HL-60 (cell line): ENCODE results near the gene DDX17.

Experiments
- DNase-seq, 2 experiments: peaks; one replicate each; pipeline ENCODE4 v3.0.0-alpha.2; 2010 to 2020; ENCODE audit warnings: low read depth in 1 of 2, low spot score in 1 of 2
- H3K27ac ChIP-seq: fragments of 250-450 bp; sonication (Bioruptor Pico); replicated peaks from 2 replicates; pipeline ENCODE4 v1.5.1; 2020; ENCODE audit warnings: mild to moderate bottlenecking, moderate library complexity
- H3K27me3 ChIP-seq: fragments of 250-450 bp; sonication (Bioruptor Pico); 2 replicates; pipeline ENCODE4 v1.5.1; 2021; ENCODE audit warnings: mild to moderate bottlenecking, moderate library complexity; ENCODE audit not compliant: insufficient read depth, poor library complexity, severe bottlenecking
- H3K4me3 ChIP-seq: replicated peaks from 2 replicates; pipeline ENCODE4 v1.5.1; 2011; ENCODE audit warnings: mild to moderate bottlenecking, control low read depth, low read length; ENCODE audit not compliant: insufficient read depth
- CTCF ChIP-seq: IDR thresholded peaks from one replicate; pipeline ENCODE4 v1.5.1; 2011; ENCODE audit warnings: low read length, control low read depth, inconsistent platforms; ENCODE audit not compliant: insufficient read depth
- GABPA ChIP-seq: IDR thresholded peaks from 2 replicates; pipeline ENCODE4 v1.6.1; 2012; ENCODE audit warnings: low read depth
- POLR2AphosphoS5 ChIP-seq: IDR thresholded peaks from 2 replicates; pipeline ENCODE4 v1.6.1; 2012; ENCODE audit warnings: low read depth
- REST ChIP-seq: IDR thresholded peaks from 2 replicates; pipeline ENCODE4 v1.6.1; 2012; ENCODE audit warnings: low read depth; ENCODE audit not compliant: insufficient replicate concordance
- SPI1 ChIP-seq: IDR thresholded peaks from 2 replicates; pipeline ENCODE4 v1.6.1; 2012; ENCODE audit warnings: low read depth, mild to moderate bottlenecking, borderline replicate concordance

Gene DDX17

GRCh38 chr22:38491707-38492348 is 14.3 kb downstream of the DDX17 start:
- H3K4me3 ChIP-seq: no peak overlapping the region
- no peak for DNase-seq
- H3K27me3 ChIP-seq: no peaks in the 10 kb centered on the region
- H3K27ac ChIP-seq: no peak overlapping the region
- TF ChIP-seq POLR2AphosphoS5: no peak
- no peak for TF ChIP-seq REST
- TF ChIP-seq SPI1: no peak
- no peak for TF ChIP-seq CTCF
- no peak for TF ChIP-seq GABPA

GRCh38 chr22:38490915-38491314 is 15.2 kb downstream of the DDX17 start:
- H3K4me3 ChIP-seq: no peak overlapping the region
- no peak for DNase-seq
- H3K27ac ChIP-seq: no peak overlapping the region
- TF ChIP-seq POLR2AphosphoS5: no peak
- TF ChIP-seq REST: no peak
- TF ChIP-seq CTCF: no peak
- no peak for TF ChIP-seq SPI1
- H3K27me3 ChIP-seq: no peaks in the 10 kb centered on the region

- DNase-seq: no peak
- no peak for TF ChIP-seq POLR2AphosphoS5
- no peak for TF ChIP-seq SPI1
- TF ChIP-seq GABPA: no peak
- TF ChIP-seq REST: no peak
- no peak for TF ChIP-seq CTCF
- Histone ChIP-seq H3K27me3 (no peaks in the 10 kb centered on the region), H3K4me3 (no peak overlapping the region), H3K27ac (no peak overlapping the region)
Measured at GRCh38 chr22:38490475-38490874, 15.6 kb downstream of the DDX17 start.
